ENCODE results near the gene SH2D3C.

Gene SH2D3C, protein sequence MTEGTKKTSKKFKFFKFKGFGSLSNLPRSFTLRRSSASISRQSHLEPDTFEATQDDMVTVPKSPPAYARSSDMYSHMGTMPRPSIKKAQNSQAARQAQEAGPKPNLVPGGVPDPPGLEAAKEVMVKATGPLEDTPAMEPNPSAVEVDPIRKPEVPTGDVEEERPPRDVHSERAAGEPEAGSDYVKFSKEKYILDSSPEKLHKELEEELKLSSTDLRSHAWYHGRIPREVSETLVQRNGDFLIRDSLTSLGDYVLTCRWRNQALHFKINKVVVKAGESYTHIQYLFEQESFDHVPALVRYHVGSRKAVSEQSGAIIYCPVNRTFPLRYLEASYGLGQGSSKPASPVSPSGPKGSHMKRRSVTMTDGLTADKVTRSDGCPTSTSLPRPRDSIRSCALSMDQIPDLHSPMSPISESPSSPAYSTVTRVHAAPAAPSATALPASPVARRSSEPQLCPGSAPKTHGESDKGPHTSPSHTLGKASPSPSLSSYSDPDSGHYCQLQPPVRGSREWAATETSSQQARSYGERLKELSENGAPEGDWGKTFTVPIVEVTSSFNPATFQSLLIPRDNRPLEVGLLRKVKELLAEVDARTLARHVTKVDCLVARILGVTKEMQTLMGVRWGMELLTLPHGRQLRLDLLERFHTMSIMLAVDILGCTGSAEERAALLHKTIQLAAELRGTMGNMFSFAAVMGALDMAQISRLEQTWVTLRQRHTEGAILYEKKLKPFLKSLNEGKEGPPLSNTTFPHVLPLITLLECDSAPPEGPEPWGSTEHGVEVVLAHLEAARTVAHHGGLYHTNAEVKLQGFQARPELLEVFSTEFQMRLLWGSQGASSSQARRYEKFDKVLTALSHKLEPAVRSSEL

DNA sequence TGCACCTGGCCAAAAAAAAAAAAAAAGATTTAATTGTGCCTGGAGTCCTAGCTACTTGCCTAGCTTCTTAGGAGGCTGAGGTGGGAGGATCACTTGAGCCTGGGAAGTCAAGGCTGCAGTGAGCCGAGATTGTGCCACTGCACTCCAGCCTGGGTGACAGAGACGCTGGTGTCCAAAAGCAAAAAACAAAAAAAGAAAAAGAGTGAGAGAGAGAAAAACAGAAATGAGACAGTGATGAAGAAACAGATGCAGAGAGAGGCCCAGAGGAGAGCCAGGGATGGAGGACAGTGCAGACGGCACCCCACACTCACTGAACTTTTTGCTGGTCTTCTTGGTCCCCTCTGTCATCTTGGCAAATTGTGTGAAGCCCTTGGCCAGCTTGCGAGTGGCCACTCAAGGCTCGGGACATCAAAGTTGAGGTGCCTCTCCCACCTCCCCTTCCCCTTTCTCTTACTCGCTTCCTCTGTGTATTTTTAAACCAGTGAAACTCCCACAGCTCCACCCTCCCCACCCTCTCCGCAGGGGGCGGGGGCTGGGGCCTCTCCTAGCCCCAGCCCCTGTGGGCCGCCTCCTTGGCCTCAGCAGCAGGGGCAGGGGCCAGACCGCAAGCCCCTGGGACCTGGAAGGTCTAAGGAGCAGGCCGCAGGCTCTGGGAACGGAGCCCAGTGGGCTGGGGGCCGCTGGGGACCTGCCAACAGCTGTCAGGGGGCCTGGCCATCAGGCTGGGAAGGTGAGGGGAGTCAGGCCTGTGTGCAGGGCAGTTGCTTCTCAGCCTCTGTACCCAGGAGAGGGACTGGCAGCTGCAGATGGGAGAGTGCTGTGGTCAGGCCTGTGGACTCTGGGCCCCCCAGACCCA lies at the start of gene SH2D3C:
Gene SH2D3C (minus strand): TSS at position 387 of the 856 bp plus-strand sequence. CDS start 39 bp downstream, at position 348.
- peak in 2 of 4 experiments; percentile 16 to 37 for DNase-seq

GRCh38 chr9:127826253-127826913 lies 47.9 kb upstream of the SH2D3C start:
- no peak for DNase-seq

DNA sequence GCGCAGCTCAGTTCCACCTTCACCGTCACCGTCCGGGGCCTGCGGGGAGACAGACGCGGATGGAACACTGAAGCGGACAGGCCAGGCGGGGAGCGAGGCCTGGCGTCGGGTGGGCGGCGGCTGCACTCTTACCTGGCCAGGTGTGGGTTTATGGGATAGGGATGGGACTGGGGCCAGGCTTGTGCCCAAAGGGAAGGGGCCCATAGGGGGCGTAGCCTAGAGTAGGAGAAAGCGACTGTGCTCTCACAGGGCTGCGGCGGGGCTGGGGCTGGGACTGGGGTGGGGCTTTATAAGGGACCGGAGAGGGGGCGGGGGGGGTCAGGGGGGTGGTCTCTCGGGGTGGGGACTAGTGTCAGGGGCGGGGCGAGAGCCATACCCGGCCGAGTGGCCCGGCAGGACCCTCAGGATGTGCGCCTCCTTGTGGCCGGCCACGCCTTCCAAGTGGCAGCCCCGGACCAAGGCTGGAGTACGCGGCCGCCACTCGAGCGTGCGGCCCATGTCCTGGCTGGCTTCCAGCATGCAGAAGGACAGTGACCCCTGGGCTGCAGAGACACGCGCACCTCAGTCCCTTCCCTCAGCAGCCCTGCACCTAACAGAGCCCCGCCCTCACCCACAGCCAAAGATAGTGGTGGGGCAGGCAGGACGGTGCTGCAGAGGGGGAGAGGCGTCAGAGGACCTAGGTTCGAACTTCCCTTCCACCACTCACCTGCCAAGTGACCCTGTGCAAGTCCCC lies 47.0 kb upstream of the SH2D3C start:
- DNase-seq, result no peak

- no peak for DNase-seq
Observed at GRCh38 chr9:127822108-127822507, 43.6 kb upstream of the SH2D3C start.

DNA sequence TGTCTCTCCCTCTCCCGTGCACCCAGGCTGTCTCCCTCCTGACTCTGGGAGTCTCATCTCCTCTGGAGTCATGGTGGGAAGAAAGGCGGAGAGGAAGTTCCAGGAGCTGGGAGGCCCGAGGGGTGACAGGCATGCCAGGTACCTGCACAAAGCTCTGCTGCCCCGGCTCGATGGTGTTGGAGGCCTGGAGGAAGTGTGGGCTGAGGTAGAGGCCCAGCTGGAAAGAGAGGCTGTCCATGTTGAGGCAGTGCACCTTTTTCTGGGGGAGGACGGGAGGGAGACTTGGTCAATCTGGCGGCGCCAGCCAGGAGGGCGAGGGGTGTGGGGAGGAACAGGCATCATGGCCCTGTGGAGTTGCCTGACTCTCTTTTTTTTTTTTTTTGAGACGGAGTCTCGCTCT lies 40.1 kb upstream of the SH2D3C start:
- no peak for DNase-seq

DNA sequence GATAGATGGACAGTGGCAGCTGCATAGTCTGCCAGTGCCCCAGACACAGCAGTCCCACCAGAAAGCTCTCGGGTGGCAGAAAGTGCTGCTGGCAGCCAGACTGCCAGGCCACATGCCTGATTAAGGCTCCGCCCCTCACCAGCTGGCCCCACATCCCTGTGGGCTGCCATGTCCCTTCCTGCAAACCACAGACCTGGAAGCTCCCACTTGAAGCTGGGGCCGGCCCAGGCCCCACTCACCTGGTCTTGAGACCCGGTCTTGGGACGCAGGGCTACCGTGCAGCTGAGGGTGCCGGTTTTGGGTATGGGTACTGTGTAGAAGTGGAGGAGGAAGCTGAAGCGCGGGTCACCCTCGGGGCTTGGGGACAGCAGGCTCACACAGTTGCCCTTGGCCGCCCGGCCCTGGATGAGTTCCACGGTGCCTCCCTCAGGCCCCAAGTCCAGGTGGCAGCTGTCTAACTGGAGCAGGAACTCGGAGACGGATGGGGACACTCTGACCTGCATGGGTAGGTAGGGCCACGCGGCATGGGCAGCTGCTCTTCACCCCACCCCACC lies 39.5 kb upstream of the SH2D3C start:
- no peak for DNase-seq

DNA sequence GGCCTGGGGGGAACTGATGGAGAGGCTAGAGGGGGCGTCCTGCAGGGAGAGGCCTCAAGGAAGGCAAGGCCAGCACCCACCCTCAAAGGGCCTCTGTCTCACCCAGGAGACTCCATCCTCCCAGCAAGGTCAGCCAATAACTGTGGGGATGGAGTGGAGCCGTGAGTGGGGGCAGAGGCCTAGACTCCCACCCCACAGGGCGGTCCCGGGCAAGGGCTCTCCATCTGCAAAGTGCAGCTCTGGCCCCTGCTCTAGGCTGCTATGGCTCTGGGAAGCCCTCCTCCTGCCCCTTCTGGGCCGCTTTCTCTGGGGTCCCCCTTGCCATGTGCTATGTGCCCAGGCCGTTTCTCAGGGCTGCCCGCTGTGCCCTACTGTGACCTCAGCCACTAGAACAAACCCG lies 38.3 kb upstream of the SH2D3C start:
- DNase-seq, result no peak

GRCh38 chr9:127816362-127816725 lies 37.9 kb upstream of the SH2D3C start:
- DNase-seq, result no peak

DNA sequence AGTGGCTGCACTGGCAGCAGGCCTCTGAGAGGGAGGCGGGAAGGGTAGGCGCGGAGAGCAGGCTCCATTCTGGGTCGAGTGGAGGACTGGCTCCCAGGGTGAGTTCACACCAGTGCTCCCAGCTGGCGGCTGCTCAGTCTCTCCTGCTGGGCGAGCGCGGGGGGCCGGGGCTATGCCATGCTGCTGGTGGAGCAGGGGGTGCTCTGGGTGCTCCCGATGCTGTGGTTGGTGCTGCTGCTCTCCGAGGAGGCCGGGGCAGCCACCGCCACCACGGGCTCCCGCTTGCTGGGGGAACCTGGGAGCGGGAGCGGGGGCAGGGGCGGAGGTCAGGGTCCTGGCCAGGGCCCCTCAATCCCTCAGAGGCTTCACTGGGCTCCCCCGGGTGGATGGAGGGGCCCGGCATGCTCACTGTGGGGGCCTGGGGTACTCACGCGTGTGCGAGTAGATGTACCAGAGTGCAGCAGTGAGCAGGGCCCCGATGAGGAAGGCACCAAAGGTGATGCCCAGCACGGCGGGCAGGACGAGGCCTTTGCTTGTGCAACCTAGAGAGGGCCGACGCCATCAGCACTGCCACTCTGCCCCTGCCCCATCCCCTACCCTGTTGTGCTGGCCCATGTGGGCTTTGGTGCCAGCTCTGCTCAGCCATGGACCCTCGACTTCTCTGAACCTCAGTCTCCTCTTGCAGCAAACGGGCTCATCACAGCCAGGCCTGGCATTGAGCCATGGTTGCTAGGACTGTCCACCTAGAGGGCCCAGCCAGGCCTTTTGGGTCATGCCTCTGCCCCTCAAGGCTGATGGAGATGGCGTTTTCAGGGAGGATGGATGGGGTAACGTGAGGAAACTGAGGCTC lies 37.3 kb upstream of the SH2D3C start:
- no peak for DNase-seq

GRCh38 chr9:127814619-127815511 lies 36.4 kb upstream of the SH2D3C start:
- DNase-seq, result no peak

DNA sequence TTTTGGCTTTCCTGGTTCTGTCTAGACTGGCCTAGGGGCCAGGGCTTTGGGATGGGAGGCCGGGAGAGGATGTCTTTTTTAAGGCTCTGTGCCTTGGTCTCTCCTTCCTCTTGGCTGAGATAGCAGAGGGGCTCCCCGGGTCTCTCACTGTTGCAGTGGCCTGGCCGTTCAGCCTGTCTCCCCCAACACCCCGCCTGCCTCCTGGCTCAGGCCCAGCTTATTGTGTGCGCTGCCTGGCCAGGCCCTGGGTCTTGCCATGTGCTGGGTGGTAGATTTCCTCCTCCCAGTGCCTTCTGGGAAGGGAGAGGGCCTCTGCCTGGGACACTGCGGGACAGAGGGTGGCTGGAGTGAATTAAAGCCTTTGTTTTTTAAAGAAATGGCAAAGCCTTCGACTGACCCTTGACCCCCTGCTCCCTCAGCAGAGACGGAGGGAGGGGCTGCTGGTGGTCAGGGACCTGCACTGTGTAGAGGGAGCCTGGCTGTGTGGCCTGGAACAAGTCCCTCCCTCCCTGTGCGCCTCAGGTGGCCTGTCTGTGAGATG lies 35.3 kb upstream of the SH2D3C start:
- DNase-seq, result no peak

GRCh38 chr9:127812936-127813675 lies 34.6 kb upstream of the SH2D3C start:
- DNase-seq, result no peak

DNA sequence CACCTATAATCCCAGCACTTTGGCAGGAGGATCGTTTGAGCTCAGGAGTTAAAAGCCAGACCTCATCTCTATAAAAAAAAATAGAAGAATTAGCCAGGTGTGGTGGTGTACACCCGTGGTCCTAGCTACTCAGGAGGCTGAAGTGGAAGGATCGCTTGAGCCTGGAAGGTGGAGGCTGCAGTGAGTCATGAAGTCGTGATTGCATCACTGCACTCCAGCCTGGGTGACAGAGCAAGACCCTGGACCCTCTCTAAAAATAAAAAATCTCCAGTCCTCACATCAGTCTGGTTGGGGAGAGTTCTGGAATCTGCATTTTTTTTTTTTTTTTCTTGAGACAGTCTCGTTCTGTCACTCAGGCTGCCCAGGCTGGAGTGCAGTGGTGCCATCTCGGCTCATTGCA lies 33.5 kb upstream of the SH2D3C start:
- no peak for DNase-seq

DNA sequence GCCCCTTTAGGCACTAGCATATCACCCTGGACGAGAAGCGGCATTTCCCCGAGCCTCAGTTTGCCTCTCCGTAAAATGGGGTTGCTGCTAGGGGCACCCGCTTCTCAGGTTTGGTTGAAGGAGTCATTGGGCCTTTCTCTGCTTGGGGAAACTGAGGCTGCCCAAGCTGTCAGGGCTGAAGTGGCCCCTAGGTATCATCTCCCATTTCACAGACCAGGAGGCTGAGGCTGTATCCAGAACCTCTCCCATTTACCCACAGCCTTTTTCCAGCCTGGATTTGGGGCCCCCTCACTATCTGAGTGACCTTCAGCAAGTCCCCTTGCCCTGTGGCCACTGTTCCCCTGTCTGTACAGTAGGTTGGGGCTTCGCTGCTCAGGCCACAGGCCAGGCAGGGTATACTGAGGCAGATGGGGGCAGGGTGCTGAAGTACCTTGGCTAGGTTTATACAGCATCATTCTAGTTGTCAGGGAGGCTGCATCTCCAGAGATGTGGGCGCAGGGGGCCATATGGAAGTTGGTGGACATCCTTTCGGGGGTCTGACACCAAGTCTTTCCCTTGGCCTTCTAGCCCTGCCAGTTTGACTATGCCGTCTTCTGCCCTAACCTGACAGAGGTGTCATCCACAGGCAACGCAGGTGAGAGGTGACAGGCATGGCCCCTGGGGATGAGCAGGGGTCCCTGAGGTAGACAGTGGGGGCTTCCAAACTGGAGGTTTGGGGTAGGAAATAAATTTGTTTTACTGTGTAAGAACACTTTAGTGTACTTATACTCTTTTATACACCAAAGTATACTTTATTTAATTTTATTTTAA lies 32.1 kb upstream of the SH2D3C start:
- no peak for DNase-seq

- DNase-seq, result no peak
Observed at GRCh38 chr9:127809540-127810377, 31.3 kb upstream of the SH2D3C start.

- DNase-seq, result no peak
Observed at GRCh38 chr9:127809002-127809539, 30.6 kb upstream of the SH2D3C start.
